Esophagus (tissue), 2 donors: ENCODE results near the gene LNX1. TPM values are rescaled to one million over a fixed set of nuclear protein-coding genes. Genes with fewer than 3 reads are reported as not detected.

Source experiments
- H3K27ac ChIP-seq, 2 donors: one replicate each; pipeline ENCODE4 v1.5.1; 2013; ENCODE audit warnings: low read depth in 2 of 2, mild to moderate bottlenecking in 2 of 2, inconsistent platforms in 1 of 2, low read length in 1 of 2, moderate library complexity in 1 of 2
- H3K27me3 ChIP-seq, 2 donors: one replicate each; pipeline ENCODE4 v1.6.1; 2013; ENCODE audit warnings: low read length in 2 of 2, control low read depth in 1 of 2, mild to moderate bottlenecking in 1 of 2; ENCODE audit not compliant: insufficient read depth in 2 of 2, control insufficient read depth in 1 of 2
- H3K36me3 ChIP-seq, 2 donors: one replicate each; pipeline ENCODE4 v1.6.1; 2013; ENCODE audit warnings: low read length in 1 of 2; ENCODE audit not compliant: control insufficient read depth in 2 of 2, insufficient read depth in 2 of 2
- H3K4me1 ChIP-seq, 2 donors: one replicate each; pipeline ENCODE4 v1.6.1; 2013; ENCODE audit warnings: low read length in 1 of 2; ENCODE audit not compliant: control insufficient read depth in 2 of 2, insufficient read depth in 2 of 2
- H3K4me3 ChIP-seq, 2 donors: one replicate each; pipeline ENCODE4 v1.5.1; 2013; ENCODE audit warnings: low read length in 2 of 2, mild to moderate bottlenecking in 2 of 2, low read depth in 1 of 2, moderate library complexity in 1 of 2
- H3K9me3 ChIP-seq, 2 donors: one replicate each; pipeline ENCODE4 v1.6.1; 2013; ENCODE audit warnings: mild to moderate bottlenecking in 2 of 2, low read depth in 1 of 2, low read length in 1 of 2, moderate library complexity in 1 of 2; ENCODE audit not compliant: control insufficient read depth in 2 of 2, insufficient read depth in 1 of 2
- WGBS, 2 donors: extraction: QIAGEN DNeasy Blood & Tissue Kit; methylation state at CpG; one replicate each; pipeline ENCODE4 v1.1.7; 2013; 5-methylcytosine and 5-hydroxymethylcytosine counted together
- polyA plus RNA-seq, 2 donors: library from polyadenylated mRNA; stranded (reverse); fragments of 200-250 nt; gene quantifications; one replicate each; pipeline ENCODE4 v1.2.3, GENCODE V29; 2013
- donor health status: healthy with polysubstance abuse.
- donor health status: Bipolar disorder and iron deficiency.

Gene LNX1
- polyA plus RNA-seq, 2 donors, result 16.8 to 44.2 TPM

DNA sequence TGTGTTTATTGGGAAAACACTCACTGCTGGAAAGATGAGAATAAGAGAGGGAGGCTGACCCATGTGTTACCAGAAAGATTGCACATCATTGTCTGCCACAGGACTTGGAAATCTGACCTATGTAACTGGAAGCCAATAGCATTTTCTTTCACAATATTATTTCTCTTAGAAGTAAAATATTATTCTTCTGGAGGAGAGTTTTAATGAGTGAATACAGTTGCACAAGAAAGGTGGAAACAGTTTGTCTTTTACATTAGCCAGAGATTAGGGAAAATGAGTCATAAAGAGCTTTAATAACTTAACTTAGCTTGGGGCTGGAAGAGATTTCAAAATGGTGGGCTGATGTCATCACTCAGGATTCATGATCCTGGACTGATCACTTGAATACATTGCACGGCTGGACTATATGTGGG, 31.5 kb upstream of the LNX1 start:
- no peak overlapping the region for H3K4me3 ChIP-seq
- no peaks in the 10 kb centered on the region for H3K9me3 ChIP-seq
- H3K27ac ChIP-seq, result no peak overlapping the region
- no peaks in the 10 kb centered on the region for H3K36me3 ChIP-seq
- no peaks in the 10 kb centered on the region for H3K4me1 ChIP-seq
- no peaks in the 10 kb centered on the region for H3K27me3 ChIP-seq
- WGBS, 2 donors, result 48 to 64% methylated on average over 1 of the region's 1 CpG

DNA sequence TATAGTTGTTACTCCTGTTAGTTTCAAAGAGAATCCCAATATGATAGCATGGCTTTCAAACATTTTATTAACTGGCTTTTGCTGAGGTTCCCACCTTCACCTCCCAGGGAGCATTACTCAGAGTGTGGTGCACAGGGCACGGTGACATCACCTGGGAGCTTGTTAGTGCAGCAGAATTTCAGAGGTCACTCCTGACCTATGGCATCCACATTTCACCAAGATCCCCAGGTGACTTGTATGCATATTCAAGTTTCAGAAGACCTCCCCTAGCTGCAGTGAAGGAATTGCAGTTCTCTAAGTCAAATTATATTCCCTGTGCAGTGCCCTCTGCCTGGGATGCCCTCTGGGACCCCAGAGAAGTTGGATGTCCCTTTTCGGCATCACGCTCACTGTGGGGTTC, 29.7 kb upstream of the LNX1 start:
- no peak overlapping the region for H3K27ac ChIP-seq
- WGBS, 2 donors, result 90 to 94% methylated on average over 3 of the region's 3 CpGs
- H3K27me3 ChIP-seq, result no peaks in the 10 kb centered on the region
- no peaks in the 10 kb centered on the region for H3K9me3 ChIP-seq
- H3K4me1 ChIP-seq, result no peaks in the 10 kb centered on the region
- H3K36me3 ChIP-seq, result no peaks in the 10 kb centered on the region
- H3K4me3 ChIP-seq, result no peak overlapping the region

DNA sequence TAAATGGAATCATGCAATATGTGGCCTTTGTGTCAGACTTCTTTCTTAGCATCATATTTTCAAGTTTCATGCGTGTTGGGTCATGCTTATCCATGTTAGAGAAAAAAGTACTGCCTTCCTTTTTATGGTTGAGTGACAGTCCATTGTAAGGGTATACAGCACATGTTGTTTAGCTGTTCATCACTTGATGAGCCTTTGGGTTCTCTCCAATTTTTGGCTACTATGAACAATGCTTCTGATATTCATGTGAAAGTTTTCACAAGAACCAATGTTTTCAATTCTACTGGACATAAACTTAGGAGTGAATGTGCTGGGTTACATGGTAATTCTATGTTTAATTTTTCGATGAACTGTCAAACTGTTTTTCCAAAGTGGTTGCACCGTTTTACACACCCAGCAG, 28.1 kb upstream of the LNX1 start:
- H3K27me3 ChIP-seq, result no peaks in the 10 kb centered on the region
- no peaks in the 10 kb centered on the region for H3K9me3 ChIP-seq
- H3K36me3 ChIP-seq, result no peaks in the 10 kb centered on the region
- H3K4me3 ChIP-seq, result no peak overlapping the region
- WGBS, 2 donors, result 54 to 69% methylated on average over 3 of the region's 3 CpGs
- no peaks in the 10 kb centered on the region for H3K4me1 ChIP-seq
- H3K27ac ChIP-seq, result no peak overlapping the region

DNA sequence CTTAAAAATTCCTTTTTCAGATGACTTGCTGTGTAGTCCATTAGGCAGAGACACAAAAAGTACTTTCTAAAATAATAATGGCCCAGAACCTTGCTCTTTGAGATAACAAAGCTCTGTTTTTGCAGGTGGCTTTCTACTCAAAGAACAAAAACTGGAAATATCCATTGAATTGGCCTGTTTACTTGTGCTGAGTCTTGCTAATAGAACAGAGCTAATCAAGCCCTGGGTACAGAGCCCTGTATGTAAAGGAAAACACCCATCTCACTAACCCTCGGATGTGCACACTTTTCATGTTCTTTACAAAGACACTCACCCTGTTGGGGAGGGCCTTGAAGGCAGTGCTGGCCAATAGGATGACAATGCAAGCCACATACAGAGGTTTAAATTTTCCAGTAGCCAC, 27.0 kb upstream of the LNX1 start:
- WGBS, 2 donors, result 61% methylated on average over 1 of the region's 1 CpG
- no peaks in the 10 kb centered on the region for H3K4me1 ChIP-seq
- no peak overlapping the region for H3K27ac ChIP-seq
- no peaks in the 10 kb centered on the region for H3K36me3 ChIP-seq
- H3K4me3 ChIP-seq, result no peak overlapping the region
- H3K9me3 ChIP-seq, result no peaks in the 10 kb centered on the region
- no peaks in the 10 kb centered on the region for H3K27me3 ChIP-seq

DNA sequence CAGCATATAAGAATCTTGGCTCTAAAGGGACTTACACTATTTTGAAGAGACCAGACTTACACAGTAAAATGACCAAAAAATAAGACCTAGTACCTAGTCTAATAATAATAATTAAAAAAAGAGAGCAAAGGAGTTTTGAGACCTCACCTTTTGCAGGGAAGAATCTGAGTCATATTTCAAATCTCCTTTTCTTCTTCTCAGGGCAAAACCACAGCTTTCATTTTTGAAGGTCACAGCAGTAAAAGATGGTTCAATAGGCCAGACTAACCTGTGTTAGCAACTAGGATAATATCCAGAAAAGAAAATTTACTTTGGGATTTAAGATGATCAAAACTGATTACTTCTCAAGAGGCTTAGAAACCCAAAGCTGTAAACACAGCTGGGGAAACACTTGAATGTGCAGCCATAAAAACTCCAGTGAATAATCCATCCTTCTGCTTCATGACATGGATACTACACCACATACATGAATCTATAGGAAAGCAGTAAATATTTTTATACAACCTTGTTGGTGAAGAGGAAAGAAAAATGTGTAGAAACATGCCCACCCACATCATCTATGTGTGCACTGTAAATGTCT, 25.9 kb upstream of the LNX1 start:
- Histone ChIP-seq H3K27me3 (no peaks in the 10 kb centered on the region), H3K9me3 (no peaks in the 10 kb centered on the region), H3K4me3 (no peak overlapping the region), H3K36me3 (no peaks in the 10 kb centered on the region), H3K27ac (no peak overlapping the region), H3K4me1 (no peaks in the 10 kb centered on the region)

DNA sequence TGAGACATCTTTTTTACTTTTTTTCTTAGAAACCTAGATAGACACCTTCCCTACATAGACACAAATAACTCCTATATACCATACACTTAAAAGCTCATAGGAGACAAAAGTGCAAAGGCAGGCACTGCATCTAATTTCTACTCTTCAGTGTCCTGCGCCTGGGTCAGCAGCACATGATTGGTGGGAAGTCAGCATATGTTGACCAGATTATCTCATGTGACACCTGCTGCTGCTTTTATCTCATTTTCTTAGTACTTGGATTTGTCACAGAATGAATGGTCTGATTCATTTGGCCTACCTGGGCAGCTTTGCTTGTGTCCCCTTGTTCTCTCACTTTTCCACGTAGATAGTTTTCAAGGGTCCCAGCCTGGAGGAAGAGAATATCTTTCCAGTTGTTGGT, 24.9 kb upstream of the LNX1 start:
- H3K4me1 ChIP-seq, result no peaks in the 10 kb centered on the region
- H3K9me3 ChIP-seq, result no peaks in the 10 kb centered on the region
- no peaks in the 10 kb centered on the region for H3K27me3 ChIP-seq
- H3K4me3 ChIP-seq, result no peak overlapping the region
- H3K27ac ChIP-seq, result no peak overlapping the region
- H3K36me3 ChIP-seq, result no peaks in the 10 kb centered on the region
- 76 to 95% methylated on average over 2 of the region's 2 CpGs for WGBS, 2 donors

DNA sequence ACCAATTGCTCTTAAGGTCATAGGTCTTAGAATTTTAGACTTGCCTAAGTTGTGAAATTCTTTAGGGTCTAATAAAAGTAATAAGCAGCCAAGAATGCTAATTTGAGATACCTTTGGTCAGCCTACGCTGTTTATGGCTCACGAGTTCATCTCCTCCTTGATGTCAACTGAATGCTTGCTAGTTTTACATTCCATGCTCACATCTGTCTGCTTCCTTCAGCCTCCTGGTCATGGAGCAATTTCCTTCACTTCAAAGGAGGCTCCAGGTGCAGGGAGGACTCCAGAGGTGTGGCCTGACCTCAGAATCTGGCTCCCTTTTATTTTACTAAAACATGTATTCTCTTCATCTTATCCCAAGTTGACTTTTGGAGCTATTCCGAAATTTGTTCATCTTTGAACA, 23.3 kb upstream of the LNX1 start:
- no peaks in the 10 kb centered on the region for H3K4me1 ChIP-seq
- H3K36me3 ChIP-seq, result no peaks in the 10 kb centered on the region
- WGBS, 2 donors, result 89 to 90% methylated on average over 3 of the region's 3 CpGs
- H3K27me3 ChIP-seq, result no peaks in the 10 kb centered on the region
- H3K4me3 ChIP-seq, result no peak overlapping the region
- no peak overlapping the region for H3K27ac ChIP-seq
- H3K9me3 ChIP-seq, result no peaks in the 10 kb centered on the region

DNA sequence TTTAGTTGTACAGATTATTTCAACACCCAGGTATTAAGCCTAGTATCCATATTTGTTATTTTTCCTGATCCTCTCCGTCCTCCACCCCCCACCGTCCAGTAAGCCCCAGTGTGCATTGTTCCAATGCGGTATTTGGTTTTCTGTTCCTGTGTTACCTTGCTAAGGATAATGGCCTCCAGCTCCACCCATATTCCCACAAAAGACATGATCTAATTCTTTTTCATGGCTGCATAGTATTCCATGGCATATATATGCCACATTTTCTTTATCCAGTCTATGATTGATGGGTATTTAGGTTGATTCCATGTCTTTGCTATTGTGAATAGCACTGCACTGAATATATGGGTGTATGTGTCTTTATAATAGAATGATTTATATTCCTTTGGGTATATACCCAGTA, 22.1 kb upstream of the LNX1 start:
- Histone ChIP-seq H3K27ac (no peak overlapping the region), H3K9me3 (no peaks in the 10 kb centered on the region), H3K27me3 (no peaks in the 10 kb centered on the region), H3K36me3 (no peaks in the 10 kb centered on the region), H3K4me3 (no peak overlapping the region), H3K4me1 (no peaks in the 10 kb centered on the region)
- 98 to 99% methylated on average over 3 of the region's 3 CpGs for WGBS, 2 donors

DNA sequence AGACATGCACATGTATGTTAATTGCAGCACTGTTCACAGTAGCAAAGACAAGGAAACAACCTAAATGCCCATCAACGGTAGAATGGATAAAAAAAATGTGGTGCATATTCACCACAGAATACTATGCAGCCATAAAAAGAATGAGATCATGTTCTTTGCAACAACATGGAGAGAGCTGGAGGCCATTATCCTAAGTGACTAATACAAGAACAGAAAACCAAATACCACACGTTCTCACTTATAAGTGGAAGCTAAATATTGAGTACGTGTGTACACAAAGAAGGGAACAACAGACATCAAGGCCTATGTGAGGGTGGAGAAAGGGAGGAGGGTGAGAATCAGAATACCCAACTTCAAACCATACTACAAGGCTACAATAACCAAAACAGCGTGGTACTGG, 17.4 kb upstream of the LNX1 start:
- H3K4me1 ChIP-seq, result no peaks in the 10 kb centered on the region
- WGBS, 2 donors, result 82 to 89% methylated on average over 4 of the region's 4 CpGs
- H3K27me3 ChIP-seq, result no peaks in the 10 kb centered on the region
- no peak overlapping the region for H3K27ac ChIP-seq
- H3K9me3 ChIP-seq, result no peaks in the 10 kb centered on the region
- H3K36me3 ChIP-seq, result no peaks in the 10 kb centered on the region
- no peak overlapping the region for H3K4me3 ChIP-seq

DNA sequence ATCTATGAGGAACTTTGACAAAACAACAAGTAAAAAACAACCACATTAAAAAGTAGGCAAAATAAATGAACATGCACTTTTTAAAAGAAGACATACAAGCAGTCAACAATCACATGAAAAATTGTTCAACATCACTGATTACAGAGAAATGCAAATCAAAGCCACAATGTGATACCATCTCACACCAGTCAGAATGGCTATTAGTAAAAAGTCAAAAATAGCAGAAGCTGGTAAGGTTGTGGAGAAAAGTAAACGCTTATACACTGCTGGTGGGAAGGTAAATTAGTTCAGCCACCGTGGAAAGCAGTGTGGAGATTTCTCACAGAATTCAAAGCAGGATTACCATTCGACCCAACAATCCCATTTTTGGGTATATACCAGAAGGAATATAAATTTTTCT, 17.0 kb upstream of the LNX1 start:
- H3K27ac ChIP-seq, result no peak overlapping the region
- no peaks in the 10 kb centered on the region for H3K27me3 ChIP-seq
- no peak overlapping the region for H3K4me3 ChIP-seq
- WGBS, 2 donors, result 84 to 85% methylated on average over 3 of the region's 3 CpGs
- no peaks in the 10 kb centered on the region for H3K36me3 ChIP-seq
- no peaks in the 10 kb centered on the region for H3K9me3 ChIP-seq
- H3K4me1 ChIP-seq, result no peaks in the 10 kb centered on the region
